Measurements from ENCODE around the gene MAML3.

The MAML3 gene

DNA sequence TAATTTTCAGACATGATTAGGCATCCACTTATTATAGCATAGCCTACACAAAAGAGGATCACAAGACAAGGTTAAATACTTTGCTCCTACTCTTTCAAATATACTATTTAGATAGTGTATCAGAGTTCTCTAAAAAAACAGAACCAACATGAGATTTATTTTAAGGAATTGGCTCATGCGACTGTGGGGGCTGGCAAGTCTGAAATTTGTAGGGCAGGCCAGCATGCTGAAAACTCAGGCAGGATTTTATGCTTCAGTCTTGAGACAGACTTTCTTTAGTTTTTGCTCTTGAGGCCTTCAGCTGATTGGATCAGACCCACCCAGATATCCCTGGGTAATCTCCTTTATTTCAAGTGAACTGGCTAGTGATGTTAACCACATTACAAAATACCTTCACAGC is 169.5 kb downstream of the MAML3 start:
- H3K4me1 ChIP-seq, result peaks cover 19% of the 10 kb centered on the region
- H3K4me3 ChIP-seq (ENCODE audit: low read depth, low read length), result no peak overlapping the region
- no peak for TF ChIP-seq CTCF (IDR thresholded peaks at IDR 0.05; ENCODE audit: low read depth, low read length)
- no peaks in the 10 kb centered on the region for H3K36me3 ChIP-seq
- DNase-seq, result no peak
- no peaks in the 10 kb centered on the region for H3K9me3 ChIP-seq
- H3K27me3 ChIP-seq, result no peaks in the 10 kb centered on the region

DNA sequence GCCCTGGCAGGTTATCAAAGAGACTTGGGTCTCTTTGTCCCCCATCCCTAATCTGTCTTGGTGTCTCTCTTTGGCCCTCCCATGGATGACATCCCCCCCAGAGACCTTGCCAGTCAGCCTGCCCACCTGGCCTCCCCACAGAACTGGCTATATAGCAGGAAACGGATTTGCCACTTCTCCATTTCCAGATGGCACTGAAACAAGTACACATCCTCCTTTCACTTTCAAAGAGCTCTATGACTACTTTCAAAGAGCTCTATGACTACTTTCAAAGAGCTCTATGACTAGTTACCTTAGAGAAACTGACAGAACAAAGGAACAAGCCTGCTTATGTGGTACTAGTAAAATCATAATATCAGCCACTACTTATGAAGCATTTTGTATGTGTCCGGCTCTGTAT is 175.3 kb downstream of the MAML3 start:
- Histone ChIP-seq H3K4me1 (peaks cover 7% of the 10 kb centered on the region), H3K27me3 (no peaks in the 10 kb centered on the region), H3K36me3 (no peaks in the 10 kb centered on the region; the same call in 1 of the 2 replicates), H3K9me3 (no peaks in the 10 kb centered on the region), H3K4me3 (ENCODE audit: low read depth, low read length) (no peak overlapping the region)
- TF ChIP-seq CTCF (IDR thresholded peaks at IDR 0.05; ENCODE audit: low read depth, low read length), result no peak
- no peak for DNase-seq

DNA sequence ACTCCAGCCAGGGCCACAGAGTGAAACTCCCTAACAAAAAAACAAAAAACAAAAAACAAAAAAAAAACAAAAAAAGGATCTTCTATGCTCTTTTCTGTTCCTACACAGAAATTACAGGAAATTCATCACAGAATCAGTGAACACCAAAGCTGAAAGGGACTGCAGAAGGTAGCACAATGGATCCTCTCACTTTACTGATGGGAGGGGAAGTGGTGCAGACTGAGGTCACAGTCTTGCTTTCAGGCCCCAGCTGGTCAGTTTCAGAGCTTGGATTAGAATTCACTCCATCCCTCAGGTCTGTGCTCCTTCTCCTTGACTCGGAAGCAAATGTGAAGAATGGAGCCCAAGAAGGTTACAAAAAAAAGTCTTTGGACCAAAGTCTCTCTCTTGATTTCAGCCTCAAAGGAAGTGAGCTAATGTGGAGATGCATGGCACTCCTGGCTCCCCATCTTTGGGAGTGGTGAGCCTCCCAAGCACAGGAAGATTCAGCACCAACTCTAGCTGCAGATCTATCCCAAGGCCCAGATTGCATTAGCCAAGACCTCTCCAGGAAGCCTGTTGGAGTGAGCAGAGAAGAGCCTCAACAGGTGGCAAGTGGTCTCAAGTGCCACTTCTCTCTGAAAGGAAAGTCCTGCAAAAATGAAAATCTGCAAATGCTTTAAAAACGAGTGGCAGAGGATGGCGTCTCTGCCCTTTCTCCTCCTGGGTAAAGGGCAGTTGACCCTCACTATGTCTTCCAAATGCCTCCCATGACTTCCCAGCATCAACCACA is 176.0 kb downstream of the MAML3 start:
- no peak for TF ChIP-seq CTCF (IDR thresholded peaks at IDR 0.05; ENCODE audit: low read depth, low read length)
- H3K27me3 ChIP-seq, result no peaks in the 10 kb centered on the region
- no peaks in the 10 kb centered on the region for H3K9me3 ChIP-seq
- no peak overlapping the region for H3K4me3 ChIP-seq (ENCODE audit: low read depth, low read length)
- peaks cover 7% of the 10 kb centered on the region for H3K4me1 ChIP-seq
- DNase-seq, result no peak
- H3K36me3 ChIP-seq, result no peaks in the 10 kb centered on the region; the same call in 1 of the 2 replicates

- Histone ChIP-seq H3K4me1 (peaks cover 10% of the 10 kb centered on the region), H3K27me3 (no peaks in the 10 kb centered on the region), H3K9me3 (no peaks in the 10 kb centered on the region), H3K36me3 (no peaks in the 10 kb centered on the region; the same call in 1 of the 2 replicates), H3K4me3 (ENCODE audit: low read depth, low read length) (no peak overlapping the region)
- no peak for TF ChIP-seq CTCF (IDR thresholded peaks at IDR 0.05; ENCODE audit: low read depth, low read length)
- no peak for DNase-seq
Observed at GRCh38 chr4:139975830-139976272, 178.1 kb downstream of the MAML3 start.

- H3K4me1 ChIP-seq, result peaks cover 13% of the 10 kb centered on the region
- H3K36me3 ChIP-seq, result no peaks in the 10 kb centered on the region; the same call in 1 of the 2 replicates
- DNase-seq, result no peak
- no peak for TF ChIP-seq CTCF (IDR thresholded peaks at IDR 0.05; ENCODE audit: low read depth, low read length)
- no peaks in the 10 kb centered on the region for H3K27me3 ChIP-seq
- no peaks in the 10 kb centered on the region for H3K9me3 ChIP-seq
- no peak overlapping the region for H3K4me3 ChIP-seq (ENCODE audit: low read depth, low read length)
Observed at GRCh38 chr4:139973616-139974015, 180.4 kb downstream of the MAML3 start.

GRCh38 chr4:139973015-139973414 is 181.0 kb downstream of the MAML3 start:
- H3K36me3 ChIP-seq, result no peaks in the 10 kb centered on the region; the same call in 1 of the 2 replicates
- no peak for TF ChIP-seq CTCF (IDR thresholded peaks at IDR 0.05; ENCODE audit: low read depth, low read length)
- H3K4me1 ChIP-seq, result peaks cover 13% of the 10 kb centered on the region
- no peak for DNase-seq
- no peaks in the 10 kb centered on the region for H3K27me3 ChIP-seq
- H3K4me3 ChIP-seq (ENCODE audit: low read depth, low read length), result no peak overlapping the region
- H3K9me3 ChIP-seq, result no peaks in the 10 kb centered on the region

Data from BE2C (cell line).